ENCODE results near the gene SLC19A1.

Gene SLC19A1

DNA sequence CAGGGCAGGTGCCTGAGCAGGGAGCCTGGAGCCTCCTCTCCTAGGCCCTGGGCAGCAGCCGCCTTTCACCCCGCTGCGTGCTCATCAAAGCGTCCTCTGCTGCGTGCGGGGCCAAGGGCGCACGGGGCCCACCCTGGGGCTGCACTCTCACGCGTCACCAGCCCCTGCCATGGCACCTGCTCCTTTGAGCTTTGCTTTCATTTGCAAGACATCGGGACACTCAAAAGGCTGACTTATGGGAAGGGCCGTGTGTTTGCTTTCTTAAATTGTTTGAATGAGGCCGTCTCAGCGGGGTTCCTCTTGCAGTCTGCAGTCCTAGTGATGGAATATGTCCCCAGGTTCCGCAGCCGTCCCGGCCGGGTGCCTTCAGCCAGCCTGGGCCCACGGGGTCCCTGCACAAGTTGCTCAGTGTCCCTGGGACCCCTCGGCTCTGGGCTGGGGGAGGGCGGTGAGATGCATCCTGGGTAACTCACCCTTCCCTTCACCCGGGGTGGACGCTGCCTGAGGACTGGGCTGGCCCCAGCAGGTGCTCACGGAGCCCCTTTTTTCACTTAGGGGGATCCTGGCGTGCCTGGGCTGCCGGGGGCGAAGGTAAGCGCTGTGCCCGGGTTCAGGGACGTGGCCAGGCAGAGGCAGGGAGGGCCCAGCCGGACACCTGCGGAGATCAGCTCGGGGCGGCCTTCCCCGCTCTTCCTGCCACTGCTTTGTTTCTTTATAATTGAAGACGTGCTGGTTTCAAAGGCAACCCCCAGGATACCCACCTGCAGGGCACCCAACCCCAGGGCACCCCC lies 53.1 kb downstream of the SLC19A1 start:
- no peak for DNase-seq

DNA sequence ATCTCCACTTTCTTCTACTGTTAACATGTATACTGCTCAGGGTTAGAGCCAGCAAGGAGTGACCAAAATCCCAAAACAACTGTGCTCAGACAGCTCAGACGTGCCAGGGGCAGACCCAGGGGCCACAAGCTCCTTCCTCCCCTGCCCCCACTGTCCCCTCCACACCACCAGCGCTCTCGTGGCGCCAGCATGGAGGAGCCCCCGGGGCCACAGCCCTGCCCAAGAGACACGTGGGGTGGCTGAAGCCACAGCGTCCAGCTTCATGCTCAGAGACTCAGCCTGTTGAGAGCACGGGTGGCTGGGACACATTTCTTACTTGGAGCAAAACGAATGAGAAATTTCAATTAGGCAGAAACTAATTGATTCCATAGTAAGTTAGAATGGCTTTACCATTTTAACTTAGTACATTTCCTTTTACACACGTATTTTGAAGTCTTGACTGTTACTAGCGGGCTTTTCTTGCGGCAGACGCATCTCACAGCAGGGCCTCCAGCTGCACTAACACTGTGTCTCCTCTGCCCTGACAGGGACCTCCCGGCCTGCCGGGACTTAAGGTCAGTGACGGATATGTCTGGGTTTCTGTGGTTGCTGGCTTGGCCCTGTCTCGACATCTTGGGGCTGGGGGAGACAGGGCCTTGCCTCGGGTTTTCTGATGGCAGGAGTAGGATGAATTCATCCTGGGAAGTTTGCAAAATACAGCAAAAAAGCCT lies 54.2 kb downstream of the SLC19A1 start:
- DNase-seq: no peak

DNA sequence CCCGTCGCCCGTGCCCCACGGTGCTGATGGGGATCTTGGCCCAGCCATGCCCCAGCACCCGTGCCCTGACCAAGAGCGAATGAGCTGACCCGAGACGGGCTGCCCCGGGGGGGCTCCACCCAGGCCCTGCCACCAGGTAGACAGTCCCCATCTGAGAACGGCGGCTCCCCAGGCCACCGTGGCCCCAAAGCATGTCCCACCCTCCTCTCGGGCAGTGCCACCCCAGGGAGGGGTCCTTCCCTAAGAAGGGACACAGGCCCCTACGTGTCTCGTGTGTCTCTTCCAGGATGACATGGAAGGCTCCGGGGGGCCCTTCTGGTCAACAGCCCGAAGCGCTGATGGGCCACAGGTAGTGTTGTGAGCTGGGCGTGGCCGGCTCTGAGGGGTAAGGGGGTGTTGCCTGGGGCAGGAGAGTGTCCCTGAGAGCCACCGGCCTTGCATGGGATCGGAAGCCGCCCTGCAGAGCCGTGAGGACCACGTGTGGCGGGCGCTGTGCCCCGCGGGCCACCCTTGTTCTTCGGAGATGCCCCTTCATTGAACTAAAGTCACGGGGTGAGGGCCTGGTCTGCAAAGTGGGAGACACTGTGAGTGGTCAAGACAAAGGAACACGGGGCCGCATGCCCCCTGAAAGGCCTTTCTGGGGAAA lies 55.0 kb downstream of the SLC19A1 start:
- DNase-seq: no peak

DNA sequence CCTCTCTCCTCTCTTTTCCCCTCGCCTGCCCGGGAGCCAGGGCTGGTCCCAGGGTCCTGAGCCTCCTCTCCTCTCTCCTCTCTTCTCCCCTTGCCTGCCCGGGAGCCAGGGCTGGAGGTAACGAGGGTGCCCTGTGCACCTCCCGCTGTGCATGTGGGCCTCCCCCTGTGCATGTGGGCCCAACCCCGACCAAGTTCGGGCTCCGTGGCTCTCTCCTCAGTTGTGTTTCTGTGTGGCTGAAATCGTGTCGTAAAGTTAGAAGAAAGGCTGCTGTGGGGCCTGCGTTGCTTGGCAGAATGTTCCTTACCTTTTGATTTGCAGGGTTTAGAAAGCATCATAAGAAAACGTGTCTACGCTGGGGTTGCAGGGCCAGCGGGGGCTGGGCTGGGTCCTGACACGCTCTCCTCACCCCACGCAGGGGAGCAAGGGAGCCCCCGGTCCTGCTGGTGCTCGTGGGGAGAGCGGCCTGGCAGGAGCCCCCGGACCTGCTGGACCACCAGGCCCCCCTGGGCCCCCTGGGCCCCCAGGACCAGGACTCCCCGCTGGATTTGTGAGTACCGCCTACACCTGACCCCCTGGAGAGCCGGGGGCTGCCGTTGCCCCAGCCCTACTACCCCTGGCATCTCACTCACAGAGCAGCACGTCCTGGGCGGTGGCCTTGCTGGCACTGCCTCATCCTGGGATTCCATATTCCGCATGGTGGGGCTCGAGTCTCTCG lies 55.6 kb downstream of the SLC19A1 start:
- no peak for DNase-seq

DNA sequence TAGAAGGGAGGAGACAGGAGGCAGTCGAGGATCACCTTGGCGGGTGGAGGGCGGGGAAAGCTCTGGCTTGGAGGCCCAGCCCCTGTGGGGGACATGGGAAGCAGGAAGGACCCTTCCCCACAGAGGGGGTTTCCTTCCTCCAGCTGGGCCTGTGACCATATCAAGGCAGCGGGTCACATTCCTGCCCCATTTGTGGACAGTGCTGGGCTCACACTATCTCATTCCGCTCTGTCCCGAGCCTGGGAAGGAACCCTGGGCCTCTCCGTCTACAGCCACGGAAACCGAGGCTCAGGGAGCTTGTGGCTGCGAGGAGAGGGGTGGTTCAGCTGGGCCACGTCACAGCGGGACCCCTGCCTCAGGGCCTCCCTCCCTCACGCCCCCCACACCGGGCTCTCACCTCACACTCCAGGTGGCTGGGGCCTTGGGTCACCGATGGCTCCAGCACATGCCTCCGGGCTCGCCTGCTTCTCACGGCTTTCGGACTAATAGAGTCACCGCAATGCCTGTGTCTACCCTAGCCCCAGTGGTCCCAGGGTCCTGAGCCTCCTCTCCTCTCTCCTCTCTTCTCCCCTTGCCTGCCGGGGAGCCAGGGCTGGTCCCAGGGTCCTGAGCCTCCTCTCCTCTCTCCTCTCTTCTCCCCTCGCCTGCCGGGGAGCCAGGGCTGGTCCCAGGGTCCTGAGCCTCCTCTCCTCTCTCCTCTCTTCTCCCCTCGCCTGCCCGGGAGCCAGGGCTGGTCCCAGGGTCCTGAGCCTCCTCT lies 56.4 kb downstream of the SLC19A1 start:
- DNase-seq: no peak

DNA sequence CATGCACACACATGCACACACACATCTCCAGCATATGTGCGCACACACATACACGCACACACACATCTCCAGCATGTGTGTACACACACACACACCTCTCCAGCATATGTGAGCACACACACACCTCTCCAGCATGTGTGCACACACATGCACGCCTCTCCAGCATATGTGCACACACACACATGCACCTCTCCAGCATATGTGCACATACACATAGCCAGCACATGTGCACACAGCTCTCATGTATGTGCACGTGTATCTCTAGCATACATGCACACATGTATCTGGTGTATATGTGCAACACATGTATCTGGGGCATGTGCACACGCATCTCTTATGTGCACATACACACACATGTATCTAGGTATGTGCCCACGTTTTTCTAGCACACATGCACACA lies 57.9 kb downstream of the SLC19A1 start:
- no peak for DNase-seq

DNA sequence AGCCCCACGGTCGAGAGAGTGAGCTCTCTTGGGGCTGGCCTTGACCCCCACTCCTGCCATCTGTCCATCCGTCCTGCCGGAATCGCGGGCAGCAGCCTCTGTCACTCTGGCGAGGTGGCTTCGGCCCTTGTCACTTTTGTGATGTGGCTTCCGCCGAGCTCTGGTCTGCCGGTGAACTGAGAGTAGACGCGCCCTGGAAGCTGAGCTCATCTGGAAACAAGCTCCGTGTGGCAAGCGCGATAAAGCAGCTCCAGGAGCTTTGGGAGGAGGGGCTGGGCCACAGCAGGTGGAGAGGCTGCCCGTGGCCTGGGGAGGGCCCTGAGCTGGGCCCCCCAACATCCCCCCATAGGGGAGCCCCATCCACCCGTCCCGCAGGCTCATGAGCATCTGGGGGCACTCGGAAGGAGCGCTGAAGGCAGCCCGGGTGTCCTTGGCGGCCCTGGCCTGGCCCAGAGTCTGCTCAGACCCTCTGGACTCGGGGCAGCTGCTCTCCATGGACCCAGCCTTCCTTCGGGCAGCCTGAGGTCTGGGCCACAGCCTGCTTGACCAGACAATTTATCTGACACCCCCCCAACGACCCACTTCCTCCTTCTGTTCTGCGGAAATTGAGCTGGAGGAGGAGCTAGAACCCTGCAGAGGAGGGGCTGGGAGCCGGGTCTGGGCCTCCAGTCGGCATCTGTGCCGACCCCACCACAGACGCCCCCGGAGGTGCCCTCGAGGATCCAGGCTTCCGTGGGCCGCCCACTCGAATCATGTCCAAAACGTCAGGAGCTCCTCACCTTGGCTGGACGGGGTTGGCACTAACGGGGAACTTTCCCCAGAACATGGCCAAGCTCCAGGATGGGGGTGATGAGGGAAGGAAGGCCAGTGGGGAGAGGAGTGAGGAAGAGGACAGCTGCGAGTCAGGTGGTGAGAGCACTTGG lies 59.1 kb downstream of the SLC19A1 start:
- DNase-seq: peak; percentile 30

DNA sequence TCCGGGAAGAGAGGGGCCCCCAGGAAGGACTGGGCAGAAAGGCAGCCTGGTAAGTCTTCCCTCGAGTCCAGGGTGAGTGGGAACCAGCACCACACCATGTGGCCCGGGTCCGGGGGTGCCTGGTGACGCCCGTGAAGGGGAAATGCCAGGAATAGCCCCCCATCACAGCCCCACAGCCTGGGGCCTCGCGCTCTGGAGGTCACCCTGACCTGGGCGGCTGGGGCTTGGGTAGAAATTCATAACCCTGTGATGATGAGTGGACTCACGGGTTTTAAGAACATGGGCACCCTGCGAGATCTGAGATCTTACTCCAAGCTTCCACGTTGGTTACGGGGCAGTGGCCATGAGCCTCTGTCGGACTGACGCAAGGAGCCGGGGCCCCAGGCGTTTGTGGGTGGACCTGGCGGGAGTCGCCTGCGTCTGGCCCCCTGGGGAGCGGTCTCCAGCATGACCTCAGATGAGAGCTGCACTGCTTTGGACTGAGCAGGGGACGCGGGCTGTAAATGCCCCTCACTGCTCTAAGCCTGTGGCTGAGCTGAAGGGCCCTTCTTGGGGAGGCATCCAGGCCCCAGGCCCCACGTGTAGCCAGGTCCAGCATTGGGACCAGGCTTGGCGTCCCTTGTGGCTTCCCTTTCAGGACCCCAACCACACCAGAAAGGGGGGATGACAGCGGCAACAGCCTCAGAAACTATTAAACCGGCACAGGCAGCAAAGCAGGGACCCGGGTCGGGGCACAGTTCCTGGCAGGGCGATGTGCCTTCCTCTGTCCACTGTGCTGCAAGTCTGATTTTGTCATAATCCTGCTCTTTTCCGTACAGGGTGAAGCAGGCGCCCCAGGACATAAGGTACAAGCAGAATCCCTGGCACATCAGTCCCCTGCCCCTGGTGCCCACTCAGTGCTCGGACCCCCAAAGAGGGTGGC lies 60.0 kb downstream of the SLC19A1 start:
- DNase-seq: no peak

DNA sequence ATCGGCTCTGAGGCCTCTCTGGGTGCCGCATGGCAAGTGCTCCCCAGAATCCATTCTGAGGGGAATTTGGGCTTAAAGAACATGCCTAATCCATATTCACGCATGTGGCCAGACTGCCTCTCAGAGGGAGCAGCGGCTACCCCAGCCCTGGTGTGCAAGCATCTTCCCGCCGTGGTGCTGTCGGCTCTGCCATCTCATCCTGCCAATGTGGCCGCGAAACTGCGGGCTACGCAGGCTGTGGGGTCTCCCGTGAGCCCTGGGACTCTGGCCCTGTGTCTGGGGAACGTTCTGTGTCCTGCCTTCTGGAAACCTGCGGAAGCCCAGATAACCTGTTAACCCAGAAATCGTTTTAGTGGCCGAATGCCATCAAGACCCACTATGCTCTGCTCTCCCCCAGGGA lies 60.7 kb downstream of the SLC19A1 start:
- DNase-seq: no peak

DNA sequence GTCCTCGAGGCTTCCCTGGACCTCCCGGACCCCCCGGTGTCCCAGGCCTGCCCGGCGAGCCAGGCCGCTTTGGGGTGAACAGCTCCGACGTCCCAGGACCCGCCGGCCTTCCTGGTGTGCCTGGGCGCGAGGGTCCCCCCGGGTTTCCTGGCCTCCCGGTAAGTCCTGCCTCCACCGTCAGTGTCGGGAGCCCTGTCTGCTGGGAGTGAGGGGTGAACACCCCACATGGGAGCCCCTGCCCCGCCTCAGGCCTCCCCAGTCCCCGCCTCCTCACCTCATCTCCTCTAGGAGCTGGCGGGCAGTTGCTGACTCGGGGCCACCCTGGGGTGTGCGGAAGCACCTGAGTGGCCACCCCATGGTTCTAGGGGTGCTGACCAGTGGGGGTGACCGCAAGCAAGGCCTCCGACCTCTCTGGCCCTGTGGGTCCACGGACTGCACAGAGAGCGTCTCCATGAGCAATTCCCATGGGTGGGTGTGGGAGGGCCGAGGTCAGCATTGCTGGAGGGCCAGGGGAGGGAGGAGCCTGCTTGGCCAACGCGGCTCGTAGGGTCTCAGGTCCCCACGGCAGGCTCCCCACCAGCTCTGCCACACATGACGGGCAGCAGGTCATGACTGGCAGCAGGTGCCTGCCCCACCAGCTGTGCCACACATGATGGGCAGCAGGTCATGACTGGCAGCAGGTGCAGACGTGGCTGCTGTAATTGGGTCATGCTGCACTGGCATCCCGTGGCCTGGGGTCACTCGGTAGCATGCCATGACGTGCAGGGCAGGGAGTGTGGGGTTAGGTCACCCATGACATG lies 61.3 kb downstream of the SLC19A1 start:
- DNase-seq: no peak

DNA sequence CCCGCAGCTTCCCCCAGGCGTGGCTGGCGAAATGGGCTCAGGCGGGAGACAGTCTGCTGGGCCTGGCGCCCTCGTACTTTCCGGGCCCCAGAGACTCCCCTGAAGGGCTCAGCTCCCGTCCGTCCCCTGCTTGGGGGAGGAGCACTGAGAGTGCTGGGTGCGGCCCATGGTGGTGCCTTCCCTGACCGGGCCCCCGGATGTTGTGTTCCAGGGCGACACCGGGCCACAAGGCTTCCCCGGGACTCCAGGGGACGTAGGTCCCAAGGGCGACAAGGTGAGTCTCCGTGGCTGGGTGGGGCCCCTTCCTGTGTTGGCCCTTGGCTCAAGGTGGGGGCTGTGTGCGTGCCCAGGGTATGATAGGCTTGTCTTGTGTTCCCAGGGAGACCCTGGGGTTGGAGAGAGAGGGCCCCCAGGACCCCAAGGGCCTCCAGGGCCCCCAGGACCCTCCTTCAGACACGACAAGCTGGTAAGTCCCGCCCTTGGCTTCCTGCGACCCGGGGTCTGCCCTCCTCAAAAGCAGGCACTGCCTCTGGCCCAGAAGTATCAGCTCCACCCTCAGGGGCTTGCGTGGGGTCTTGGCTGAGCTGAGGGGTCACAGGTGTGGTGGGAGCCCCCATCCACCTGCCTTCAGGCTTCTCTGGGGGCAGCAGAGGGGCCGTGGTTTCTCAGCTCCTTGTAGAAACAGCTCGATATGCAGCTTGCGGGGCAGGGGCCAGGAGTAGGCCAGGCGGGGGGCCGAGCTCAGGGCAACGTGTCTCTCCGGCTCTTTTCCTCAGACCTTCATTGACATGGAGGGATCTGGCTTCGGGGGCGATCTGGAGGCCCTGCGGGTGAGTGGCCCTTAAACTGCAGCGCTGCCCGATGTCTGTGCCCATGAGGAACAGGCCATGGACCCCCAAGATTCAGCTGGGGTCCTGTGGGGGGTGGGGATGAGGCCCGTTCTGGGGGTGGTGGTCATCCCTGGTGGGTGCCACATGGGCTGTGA lies 62.3 kb downstream of the SLC19A1 start:
- DNase-seq: peak; percentile 7

DNA sequence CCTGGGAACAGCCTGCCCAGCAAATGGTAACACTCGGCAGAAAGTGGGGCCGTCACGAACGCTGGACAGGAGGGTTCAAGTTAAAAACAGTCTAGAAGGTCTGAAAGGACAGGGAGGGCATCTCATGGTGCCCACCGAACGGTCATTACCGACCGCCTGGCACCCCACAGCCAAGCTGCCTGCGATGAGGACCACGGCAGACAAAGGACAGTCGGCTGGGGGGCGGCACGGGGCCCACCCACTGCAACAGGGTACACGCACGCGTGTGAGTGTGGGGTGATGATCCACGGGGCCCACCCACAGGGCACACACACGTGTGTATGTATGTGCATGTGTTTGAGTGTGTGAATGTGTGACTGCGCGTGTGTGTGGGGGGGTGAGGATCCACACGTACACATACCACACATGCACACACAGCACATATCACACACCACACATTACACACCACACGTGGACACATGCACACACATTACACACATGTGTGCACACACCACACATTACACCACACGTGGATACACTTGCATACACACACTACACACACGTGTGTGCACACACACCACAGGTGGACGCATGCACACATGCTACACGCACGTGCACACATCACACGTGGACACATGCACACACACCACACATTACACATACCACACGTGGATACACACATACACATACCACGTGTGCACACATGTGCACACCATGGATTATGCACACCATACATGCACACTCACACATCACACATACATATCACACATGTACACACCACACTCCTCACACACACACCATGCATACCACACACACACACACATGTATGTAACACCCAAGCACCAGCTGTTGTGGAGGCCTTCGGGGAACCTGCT lies 63.2 kb downstream of the SLC19A1 start:
- DNase-seq: no peak

DNA sequence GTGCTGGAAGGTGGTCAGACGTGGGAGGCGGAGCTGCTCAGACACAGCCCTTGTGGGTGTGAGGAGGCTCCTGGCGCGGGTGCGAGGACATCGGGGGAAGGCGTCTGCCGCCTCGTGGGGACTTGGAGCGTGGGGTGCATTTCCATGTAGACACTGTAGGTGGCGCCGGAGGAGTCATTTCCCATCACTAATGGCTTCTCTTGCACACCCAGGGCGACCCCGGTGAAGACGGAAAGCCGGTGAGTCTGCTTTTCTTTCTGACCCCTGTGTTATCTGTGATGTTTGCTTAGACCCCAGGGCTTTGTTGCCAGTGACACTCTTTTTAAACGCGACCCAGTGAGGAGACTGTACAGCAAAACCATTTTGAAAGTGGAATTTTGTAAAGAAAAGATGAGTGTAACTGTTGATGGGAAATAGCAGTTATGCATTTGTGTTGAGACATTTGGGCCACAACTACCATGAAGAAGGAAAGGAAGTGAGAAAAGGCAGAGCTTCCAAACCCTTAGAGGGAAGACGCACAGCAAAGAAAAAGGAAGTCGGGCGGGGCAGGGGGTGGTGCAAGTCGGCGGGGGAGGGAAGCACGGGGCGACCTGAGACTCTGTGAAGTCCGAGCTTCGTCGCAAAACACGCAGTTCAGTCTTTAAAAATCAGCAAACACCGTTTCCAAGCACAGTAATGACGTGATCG lies 64.0 kb downstream of the SLC19A1 start:
- peak; percentile 77 for DNase-seq

DNA sequence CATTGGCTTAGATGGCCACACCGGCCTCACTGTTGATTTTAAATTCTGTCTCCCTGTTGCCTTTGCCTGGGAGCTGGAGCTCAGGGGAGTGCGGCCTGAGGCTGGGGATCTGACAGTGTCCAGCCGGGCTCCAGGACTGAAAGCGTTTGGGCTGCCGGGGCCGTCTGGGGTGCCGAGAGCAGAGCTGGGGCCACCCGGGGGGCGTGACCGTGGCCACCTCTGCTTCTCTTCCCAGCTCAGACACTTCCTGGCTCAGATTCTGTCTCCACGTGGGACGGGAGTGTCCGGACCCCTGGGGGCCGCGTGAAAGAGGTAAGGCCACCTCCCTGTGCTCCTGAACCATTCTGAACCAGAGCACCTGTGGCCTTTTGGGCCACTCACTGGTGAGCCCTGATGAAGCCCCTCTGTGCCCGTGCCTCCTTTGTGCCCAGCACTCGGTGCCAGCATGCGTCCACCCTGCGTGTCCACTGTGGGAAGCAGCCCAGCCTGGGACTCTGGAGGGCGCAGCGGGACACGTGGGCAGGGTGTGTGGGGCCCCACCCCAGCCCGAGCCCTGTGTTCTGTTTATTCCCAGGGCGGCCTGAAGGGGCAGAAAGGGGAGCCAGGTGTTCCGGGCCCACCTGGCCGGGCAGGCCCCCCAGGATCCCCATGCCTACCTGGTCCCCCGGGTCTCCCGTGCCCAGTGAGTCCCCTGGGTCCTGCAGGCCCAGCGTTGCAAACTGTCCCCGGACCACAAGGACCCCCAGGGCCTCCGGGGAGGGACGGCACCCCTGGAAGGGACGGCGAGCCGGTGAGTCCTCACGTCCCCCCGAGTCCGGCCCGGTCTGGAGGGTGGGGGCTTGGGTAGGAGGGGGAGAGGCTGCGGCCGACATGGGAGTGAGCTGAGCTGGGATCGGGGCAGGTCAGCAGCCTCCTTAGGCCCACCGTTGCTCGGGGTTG lies 64.8 kb downstream of the SLC19A1 start:
- no peak for DNase-seq

DNA sequence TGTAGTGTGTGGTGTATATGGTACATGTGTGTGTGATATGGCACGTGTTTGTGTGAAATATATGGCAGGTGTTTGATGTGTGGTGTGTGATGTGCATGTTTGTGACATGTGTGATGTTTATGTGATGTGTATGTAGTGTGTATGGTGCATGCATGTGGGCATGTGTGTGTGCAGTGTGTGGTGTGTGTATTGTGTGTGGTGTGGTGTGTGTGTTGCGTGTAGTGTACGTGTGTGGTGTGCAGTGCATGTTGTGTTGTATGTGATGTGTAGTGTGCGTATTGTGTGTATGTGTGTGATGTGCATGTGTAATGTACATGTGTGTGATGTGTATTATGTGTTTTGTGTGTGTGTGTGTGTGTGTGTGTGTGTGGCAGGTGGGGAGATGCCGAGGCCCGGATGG lies 65.7 kb downstream of the SLC19A1 start:
- DNase-seq: no peak

Data from central memory CD4-positive, alpha-beta T cell (primary cell).